ENCODE results near the gene PCSK1. TPM values are rescaled to one million over a fixed set of nuclear protein-coding genes. Genes with fewer than 3 reads are reported as not detected.

Gene PCSK1
- total RNA-seq, 1 experiment from 2014 or later, result not detected

DNA sequence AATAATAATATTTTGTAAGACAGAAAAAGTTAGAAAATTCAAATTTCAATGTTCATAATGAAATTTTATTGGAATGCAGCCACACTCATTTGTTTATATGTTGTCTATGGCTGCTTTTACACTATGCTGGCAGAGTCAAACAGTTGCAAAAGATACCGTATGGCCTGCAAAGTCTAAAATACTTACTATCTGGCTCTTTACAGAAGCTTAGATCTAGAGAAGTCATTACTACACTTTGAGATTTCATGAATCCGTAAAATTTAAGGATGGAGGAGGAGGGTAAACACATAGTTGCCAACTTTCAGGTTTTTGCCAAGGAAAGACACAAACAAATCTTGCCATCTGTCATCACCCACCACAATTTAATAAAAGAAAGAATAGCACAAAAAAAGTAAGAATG lies 25.1 kb upstream of the PCSK1 start:
- Histone ChIP-seq H3K9me3 (ENCODE audit: control insufficient read depth in 1 of 2, insufficient read depth in 1 of 2, low read depth in 1 of 2, low read length in 2 of 2) (no peaks in the 10 kb centered on the region), H3K27me3 (ENCODE audit: insufficient read depth, low read length) (0 out of 2 replicates have a peak, but pooled peaks cover 9% of the 10 kb centered on the region), H3K79me2 (ENCODE audit: insufficient read depth, low read length) (no peaks in the 10 kb centered on the region), H3K27ac (ENCODE audit: low read depth, low read length) (no peak overlapping the region), H2AFZ (ENCODE audit: low read depth, low read length, poor library complexity, severe bottlenecking) (no peak overlapping the region), H3K36me3 (ENCODE audit: control insufficient read depth in 1 of 2, insufficient read depth in 2 of 2, low read length in 2 of 2) (no peaks in the 10 kb centered on the region), H3K4me1 (ENCODE audit: control insufficient read depth in 1 of 2, insufficient read depth in 2 of 2, low read length in 2 of 2) (no peaks in the 10 kb centered on the region), H3K9ac (ENCODE audit: low read length) (no peak overlapping the region), H3K4me2 (ENCODE audit: low read length) (no peak overlapping the region), H3K9me2 (ENCODE audit: insufficient read depth) (no peaks in the 10 kb centered on the region), H3K4me3 (replicated peaks in 1 of 2; ENCODE audit: low read depth in 1 of 2, low read length in 2 of 2) (no peak overlapping the region), H4K20me1 (ENCODE audit: insufficient read depth) (no peaks in the 10 kb centered on the region; the same call in 1 of the 2 replicates)
- intact Hi-C loops (cut with micrococcal nuclease), result no loop called here
- BruUV-seq (replicated peaks), result no TSS peak
- TF ChIP-seq EZH2 (IDR thresholded peaks at IDR 0.05), result no peak
- TF ChIP-seq MAX (IDR thresholded peaks at IDR 0.05), result no peak
- TF ChIP-seq ZNF274 (IDR thresholded peaks at IDR 0.05; ENCODE audit: low read depth, low read length), result no peak
- no peak for TF ChIP-seq TCF7L2 (IDR thresholded peaks at IDR 0.05; ENCODE audit: borderline replicate concordance, extremely low read depth, insufficient read depth, insufficient read length)
- no peak for TF ChIP-seq CEBPB (IDR thresholded peaks at IDR 0.05; ENCODE audit: low read depth)
- TF ChIP-seq FOSL1 (IDR thresholded peaks at IDR 0.05; ENCODE audit: low read depth), result no peak
- TF ChIP-seq EGR1 (IDR thresholded peaks at IDR 0.05; ENCODE audit: low read depth), result no peak
- no peak for TF ChIP-seq POLR2A (IDR thresholded peaks at IDR 0.05; ENCODE audit: borderline replicate concordance, extremely low read depth, insufficient read depth, insufficient read length)
- no peak for TF ChIP-seq REST (IDR thresholded peaks at IDR 0.05; ENCODE audit: low read depth)
- TF ChIP-seq RAD21 (IDR thresholded peaks at IDR 0.05; ENCODE audit: low read depth), result no peak
- TF ChIP-seq JUND (IDR thresholded peaks at IDR 0.05), result no peak
- TF ChIP-seq, protein P1, sequence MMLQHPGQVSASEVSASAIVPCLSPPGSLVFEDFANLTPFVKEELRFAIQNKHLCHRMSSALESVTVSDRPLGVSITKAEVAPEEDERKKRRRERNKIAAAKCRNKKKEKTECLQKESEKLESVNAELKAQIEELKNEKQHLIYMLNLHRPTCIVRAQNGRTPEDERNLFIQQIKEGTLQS (IDR thresholded peaks at IDR 0.05), result no peak
- TF ChIP-seq SP1 (IDR thresholded peaks at IDR 0.05; ENCODE audit: low read depth), result no peak
- TF ChIP-seq, protein P2, sequence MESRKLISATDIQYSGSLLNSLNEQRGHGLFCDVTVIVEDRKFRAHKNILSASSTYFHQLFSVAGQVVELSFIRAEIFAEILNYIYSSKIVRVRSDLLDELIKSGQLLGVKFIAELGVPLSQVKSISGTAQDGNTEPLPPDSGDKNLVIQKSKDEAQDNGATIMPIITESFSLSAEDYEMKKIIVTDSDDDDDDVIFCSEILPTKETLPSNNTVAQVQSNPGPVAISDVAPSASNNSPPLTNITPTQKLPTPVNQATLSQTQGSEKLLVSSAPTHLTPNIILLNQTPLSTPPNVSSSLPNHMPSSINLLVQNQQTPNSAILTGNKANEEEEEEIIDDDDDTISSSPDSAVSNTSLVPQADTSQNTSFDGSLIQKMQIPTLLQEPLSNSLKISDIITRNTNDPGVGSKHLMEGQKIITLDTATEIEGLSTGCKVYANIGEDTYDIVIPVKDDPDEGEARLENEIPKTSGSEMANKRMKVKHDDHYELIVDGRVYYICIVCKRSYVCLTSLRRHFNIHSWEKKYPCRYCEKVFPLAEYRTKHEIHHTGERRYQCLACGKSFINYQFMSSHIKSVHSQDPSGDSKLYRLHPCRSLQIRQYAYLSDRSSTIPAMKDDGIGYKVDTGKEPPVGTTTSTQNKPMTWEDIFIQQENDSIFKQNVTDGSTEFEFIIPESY (IDR thresholded peaks at IDR 0.05; ENCODE audit: extremely low read depth, insufficient replicate concordance, low read length), result no peak
- no peak for TF ChIP-seq SIN3A (IDR thresholded peaks at IDR 0.05; ENCODE audit: low read depth)
- no peak for TF ChIP-seq POLR2AphosphoS5 (IDR thresholded peaks at IDR 0.05; ENCODE audit: low read depth, low read length)
- TF ChIP-seq EZH2phosphoT487 (IDR thresholded peaks at IDR 0.05; ENCODE audit: borderline replicate concordance), result no peak
- TF ChIP-seq CBX3 (IDR thresholded peaks at IDR 0.05; ENCODE audit: low read depth), result no peak
- TF ChIP-seq CTCF (IDR thresholded peaks at IDR 0.05 in 2 of 3, conservative IDR thresholded peaks at IDR 0.05 in 1 of 3; ENCODE audit: borderline replicate concordance in 1 of 3, insufficient read depth in 1 of 3, low read depth in 2 of 3, low read length in 2 of 3), result no peak
- TF ChIP-seq SRF (IDR thresholded peaks at IDR 0.05; ENCODE audit: low read depth), result no peak
- DNase-seq (ENCODE audit: low read depth, low spot score), result no peak
- CTCF ChIA-PET, result no interaction called here
- RAD21 ChIA-PET (ENCODE audit: low non-redundant PET in 1 of 2, low total read pairs in 2 of 2, uncharacterized antibody in 2 of 2, unreplicated experiment in 2 of 2), result no interaction called here
- POLR2A ChIA-PET, result no interaction called here
- no peak for ATAC-seq

Data from HCT116 (cell line).